ENCODE measurements around the gene BBS9. TPM values are rescaled to one million over a fixed set of nuclear protein-coding genes. Genes with fewer than 3 reads are reported as not detected.

Gene BBS9
- polyA plus RNA-seq, 1 experiment = 6.5 TPM

DNA sequence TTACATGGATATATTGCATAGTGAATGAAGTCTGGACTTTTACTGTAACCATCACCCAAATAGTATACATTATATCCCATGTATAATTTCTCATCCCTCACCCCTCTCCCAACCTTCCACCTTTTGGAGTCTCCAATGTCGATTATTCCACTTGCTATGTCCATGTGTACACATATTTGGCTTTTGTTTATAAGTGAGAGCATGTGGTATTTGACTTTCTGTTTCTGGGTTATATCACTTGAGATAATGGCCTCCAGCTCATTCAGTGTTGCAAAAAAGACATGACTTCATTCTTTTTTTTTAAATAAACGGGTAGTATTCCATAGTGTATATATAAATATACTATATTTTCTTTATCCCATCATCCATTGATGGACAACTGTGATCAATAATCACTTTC, 487.4 kb downstream of the BBS9 start:
- Histone ChIP-seq H3K27me3 (ENCODE audit: control insufficient read depth, insufficient read depth, low read length) (no peaks in the 10 kb centered on the region), H3K4me3 (ENCODE audit: low read depth, low read length) (no peak overlapping the region), H3K36me3 (ENCODE audit: control insufficient read depth, insufficient read depth, low read length) (no peaks in the 10 kb centered on the region)
- TF ChIP-seq, protein P1, sequence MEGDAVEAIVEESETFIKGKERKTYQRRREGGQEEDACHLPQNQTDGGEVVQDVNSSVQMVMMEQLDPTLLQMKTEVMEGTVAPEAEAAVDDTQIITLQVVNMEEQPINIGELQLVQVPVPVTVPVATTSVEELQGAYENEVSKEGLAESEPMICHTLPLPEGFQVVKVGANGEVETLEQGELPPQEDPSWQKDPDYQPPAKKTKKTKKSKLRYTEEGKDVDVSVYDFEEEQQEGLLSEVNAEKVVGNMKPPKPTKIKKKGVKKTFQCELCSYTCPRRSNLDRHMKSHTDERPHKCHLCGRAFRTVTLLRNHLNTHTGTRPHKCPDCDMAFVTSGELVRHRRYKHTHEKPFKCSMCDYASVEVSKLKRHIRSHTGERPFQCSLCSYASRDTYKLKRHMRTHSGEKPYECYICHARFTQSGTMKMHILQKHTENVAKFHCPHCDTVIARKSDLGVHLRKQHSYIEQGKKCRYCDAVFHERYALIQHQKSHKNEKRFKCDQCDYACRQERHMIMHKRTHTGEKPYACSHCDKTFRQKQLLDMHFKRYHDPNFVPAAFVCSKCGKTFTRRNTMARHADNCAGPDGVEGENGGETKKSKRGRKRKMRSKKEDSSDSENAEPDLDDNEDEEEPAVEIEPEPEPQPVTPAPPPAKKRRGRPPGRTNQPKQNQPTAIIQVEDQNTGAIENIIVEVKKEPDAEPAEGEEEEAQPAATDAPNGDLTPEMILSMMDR (IDR thresholded peaks at IDR 0.05; ENCODE audit: insufficient read depth, low read depth, low read length) = no peak
- DNase-seq (ENCODE audit: low read depth) = no peak
- ChIA-PET CTCF (no interaction called here), POLR2A (no interaction called here)

GRCh38 chr7:33619264-33619663, 489.9 kb downstream of the BBS9 start:
- H3K36me3 ChIP-seq (ENCODE audit: control insufficient read depth, insufficient read depth, low read length) = no peaks in the 10 kb centered on the region
- no peak for DNase-seq (ENCODE audit: low read depth)
- POLR2A ChIA-PET = no interaction called here
- no peaks in the 10 kb centered on the region for H3K27me3 ChIP-seq (ENCODE audit: control insufficient read depth, insufficient read depth, low read length)
- CTCF ChIA-PET = no interaction called here
- no peak overlapping the region for H3K4me3 ChIP-seq (ENCODE audit: low read depth, low read length)
- TF ChIP-seq, protein P1 (IDR thresholded peaks at IDR 0.05; ENCODE audit: insufficient read depth, low read depth, low read length) = no peak

DNA sequence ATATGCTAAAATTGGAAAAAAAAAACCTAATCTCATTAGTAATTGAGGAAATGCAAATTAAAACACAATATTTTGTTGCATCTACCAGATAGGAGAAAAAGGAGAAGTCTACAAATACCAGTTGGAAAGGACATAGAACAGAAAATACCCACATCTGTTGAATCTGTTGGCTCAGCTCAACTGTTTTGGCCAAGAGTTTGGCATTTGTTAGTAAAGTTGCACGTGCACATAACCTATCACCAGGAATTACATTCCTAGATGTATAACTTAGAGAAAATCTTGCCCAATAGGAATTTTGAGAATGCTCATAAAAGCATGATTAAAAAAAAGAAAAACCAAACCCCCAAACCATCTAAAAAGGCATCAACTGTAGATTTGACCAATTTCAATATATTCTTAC, 493.9 kb downstream of the BBS9 start:
- H3K36me3 ChIP-seq (ENCODE audit: control insufficient read depth, insufficient read depth, low read length) = no peaks in the 10 kb centered on the region
- DNase-seq (ENCODE audit: low read depth) = peak; percentile 18
- H3K27me3 ChIP-seq (ENCODE audit: control insufficient read depth, insufficient read depth, low read length) = no peaks in the 10 kb centered on the region
- ChIA-PET POLR2A (interaction anchor here (0.7 kb wide), 1 partner anchor 128 kb away, joined by 3 read pairs; no protein-coding TSS in a partner anchor), CTCF (interaction anchor here (1.2 to 1.7 kb wide), 2 partner anchors 10 to 79 kb away, joined by 4 read pairs; no protein-coding TSS in a partner anchor)
- H3K4me3 ChIP-seq (ENCODE audit: low read depth, low read length) = no peak overlapping the region
- TF ChIP-seq, protein P1 (IDR thresholded peaks at IDR 0.05; ENCODE audit: insufficient read depth, low read depth, low read length) = no peak

- no peak for DNase-seq (ENCODE audit: low read depth)
- CTCF ChIA-PET = interaction anchor here (0.6 to 1.7 kb wide), 3 partner anchors 11 to 279 kb away, joined by 3 to 4 read pairs (median 4); no protein-coding TSS in a partner anchor
Observed at GRCh38 chr7:33624215-33624614, 494.9 kb downstream of the BBS9 start.

DNA sequence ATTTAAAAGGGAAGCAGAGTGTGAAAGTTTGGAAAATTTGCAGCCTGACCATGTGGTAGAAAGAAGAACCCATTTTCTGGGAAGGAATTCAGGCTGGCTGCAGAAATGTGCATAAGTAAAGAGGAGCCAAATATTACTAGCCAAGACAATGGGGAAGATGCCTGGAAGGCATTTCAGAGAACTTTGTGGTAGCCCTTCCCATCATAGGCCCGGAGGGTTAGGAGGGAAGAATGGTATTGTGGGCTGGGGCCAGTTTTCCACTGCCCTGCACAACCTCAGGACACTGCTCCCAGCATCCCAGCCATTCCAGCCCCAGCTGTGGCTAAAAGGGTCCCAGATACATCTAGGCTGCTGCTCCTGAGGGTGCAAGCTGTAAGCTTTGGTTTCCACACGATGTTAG, 497.5 kb downstream of the BBS9 start:
- ChIA-PET POLR2A (no interaction called here), CTCF (no interaction called here)
- no peak for DNase-seq (ENCODE audit: low read depth)
- TF ChIP-seq, protein P1 (IDR thresholded peaks at IDR 0.05; ENCODE audit: insufficient read depth, low read depth, low read length) = no peak
- H3K4me3 ChIP-seq (ENCODE audit: low read depth, low read length) = no peak overlapping the region
- H3K27me3 ChIP-seq (ENCODE audit: control insufficient read depth, insufficient read depth, low read length) = no peaks in the 10 kb centered on the region
- H3K36me3 ChIP-seq (ENCODE audit: control insufficient read depth, insufficient read depth, low read length) = no peaks in the 10 kb centered on the region

More at GRCh38 chr7:33624215-33624614, 494.9 kb downstream of the BBS9 start:
- Histone ChIP-seq H3K27me3 (ENCODE audit: control insufficient read depth, insufficient read depth, low read length) (no peaks in the 10 kb centered on the region), H3K36me3 (ENCODE audit: control insufficient read depth, insufficient read depth, low read length) (no peaks in the 10 kb centered on the region), H3K4me3 (ENCODE audit: low read depth, low read length) (no peak overlapping the region)
- POLR2A ChIA-PET = no interaction called here
- TF ChIP-seq, protein P1 (IDR thresholded peaks at IDR 0.05; ENCODE audit: insufficient read depth, low read depth, low read length) = no peak

All from BJ (cell line).